MM.1S (cell line): Measurements from ENCODE around the gene ADRM1.

Source experiments
- DNase-seq: peaks from one replicate; pipeline ENCODE4 v3.0.0-alpha.2; 2015
- H2AFZ ChIP-seq: fragments of 300-600 bp; sonication (generic); 2 replicates; pipeline ENCODE4 v1.6.0; 2016; ENCODE audit warnings: antibody characterized with exemption, low read length
- H3F3A ChIP-seq: fragments of 300-600 bp; sonication (generic); 2 replicates; pipeline ENCODE4 v1.6.1; 2016; ENCODE audit warnings: mild to moderate bottlenecking, antibody characterized with exemption, low read length, moderate library complexity, mixed read lengths; ENCODE audit not compliant: insufficient read depth
- H3K27ac ChIP-seq: fragments of 300-600 bp; sonication (generic); 2 replicates; pipeline ENCODE4 v1.5.1; 2016; ENCODE audit warnings: mild to moderate bottlenecking, low read length
- H3K27me3 ChIP-seq: fragments of 300-600 bp; sonication (generic); replicated peaks from 2 replicates; pipeline ENCODE4 v1.6.0; 2016; ENCODE audit warnings: low read length; ENCODE audit not compliant: insufficient read depth
- H3K36me3 ChIP-seq: fragments of 300-600 bp; sonication (generic); replicated peaks from 2 replicates; pipeline ENCODE4 v1.6.1; 2016; ENCODE audit warnings: mild to moderate bottlenecking, low read length, mixed read lengths; ENCODE audit not compliant: insufficient read depth
- H3K4me1 ChIP-seq: fragments of 300-600 bp; sonication (generic); 2 replicates; pipeline ENCODE4 v1.6.1; 2016; ENCODE audit warnings: low read length, mixed read lengths
- H3K4me2 ChIP-seq: fragments of 300-600 bp; sonication (generic); 2 replicates; pipeline ENCODE4 v1.6.0; 2016; ENCODE audit warnings: low read depth, low read length
- H3K4me3 ChIP-seq: fragments of 300-600 bp; sonication (generic); 2 replicates; pipeline ENCODE4 v1.5.1; 2016; ENCODE audit warnings: low read length, mixed read lengths
- H3K79me2 ChIP-seq: fragments of 300-600 bp; sonication (generic); 2 replicates; pipeline ENCODE4 v1.6.1; 2016; ENCODE audit warnings: mixed run types, low read length, mixed read lengths
- H3K9ac ChIP-seq: fragments of 300-600 bp; sonication (generic); 2 replicates; pipeline ENCODE4 v1.6.1; 2016; ENCODE audit warnings: low read length, mixed read lengths
- H3K9me2 ChIP-seq: fragments of 300-600 bp; sonication (generic); replicated peaks from 2 replicates; pipeline ENCODE4 v1.6.1; 2016; ENCODE audit warnings: mild to moderate bottlenecking, low read length, mixed read lengths; ENCODE audit not compliant: insufficient read depth
- H3K9me3 ChIP-seq: fragments of 300-600 bp; sonication (generic); replicated peaks from 2 replicates; pipeline ENCODE4 v1.6.1; 2016; ENCODE audit warnings: mild to moderate bottlenecking, low read length, mixed read lengths; ENCODE audit not compliant: insufficient read depth
- H4K20me1 ChIP-seq: fragments of 300-600 bp; sonication (generic); 2 replicates; pipeline ENCODE4 v1.6.1; 2016; ENCODE audit warnings: mild to moderate bottlenecking, low read length, moderate library complexity, mixed read lengths; ENCODE audit not compliant: insufficient read depth
- EZH2 ChIP-seq: fragments of 300-600 bp; sonication (generic); optimal IDR thresholded peaks from 2 replicates; pipeline ENCODE3; 2017; ENCODE audit warnings: low read depth, mild to moderate bottlenecking, antibody characterized with exemption, low read length, mixed read lengths
- EZH2phosphoT487 ChIP-seq: fragments of 300-600 bp; sonication (generic); IDR thresholded peaks from 2 replicates; pipeline ENCODE4 v1.6.1; 2018; ENCODE audit warnings: antibody characterized with exemption, low read length
- TF ChIP-seq, protein P1 (sequence below): fragments of 300-600 bp; sonication (generic); IDR thresholded peaks from 2 replicates; pipeline ENCODE4 v1.5.1; 2016; ENCODE audit warnings: antibody characterized with exemption, low read length, mixed read lengths

The ADRM1 gene

DNA sequence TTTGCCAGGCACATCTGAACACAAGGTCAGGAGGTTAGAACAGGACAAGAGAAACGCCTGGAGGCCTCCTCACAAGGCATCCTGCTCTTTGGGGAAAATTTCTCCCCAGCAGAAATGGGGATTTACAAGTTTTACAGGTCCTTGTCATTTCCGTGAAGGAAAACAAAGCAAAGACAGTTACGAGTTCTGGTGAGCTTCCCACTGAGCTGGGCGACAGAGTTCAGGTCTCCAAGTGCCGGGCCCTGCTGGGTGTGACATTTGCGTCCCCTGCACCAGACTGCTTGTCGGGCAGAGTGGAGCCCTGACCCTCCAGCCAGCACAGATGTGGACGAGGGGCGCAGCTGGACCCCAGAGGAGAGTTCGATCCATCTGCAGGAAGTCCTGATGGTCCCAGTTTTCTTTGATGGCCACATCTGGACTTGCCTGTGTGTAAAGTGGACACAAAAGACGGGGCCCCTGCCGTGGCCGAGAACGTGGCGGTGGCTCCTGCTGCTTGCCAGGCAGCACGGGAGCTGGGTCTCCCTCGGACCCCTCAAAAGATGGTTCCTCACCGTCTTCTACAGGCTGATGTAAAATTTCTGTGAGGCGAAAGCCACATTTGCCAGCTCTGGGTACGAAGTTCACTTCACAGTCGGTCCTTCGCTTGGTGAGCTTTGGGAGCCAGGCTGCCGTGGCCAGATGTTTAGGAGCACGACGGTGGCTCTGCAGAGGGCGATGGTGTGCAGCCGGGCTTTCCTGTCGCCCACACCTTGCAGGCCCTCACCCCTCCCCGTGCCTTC is 5.2 kb upstream of the ADRM1 start:
- Histone ChIP-seq H3K27ac (no peak overlapping the region), H3K4me3 (no peak overlapping the region), H3F3A (0 out of 2 replicates have a peak, but pooled peaks cover 3% of the 10 kb centered on the region), H3K9ac (no peak overlapping the region), H3K27me3 (no peaks in the 10 kb centered on the region), H3K79me2 (no peaks in the 10 kb centered on the region), H3K9me3 (no peaks in the 10 kb centered on the region), H4K20me1 (no peaks in the 10 kb centered on the region), H3K4me1 (no peaks in the 10 kb centered on the region), H2AFZ (no peak overlapping the region), H3K36me3 (no peaks in the 10 kb centered on the region), H3K9me2 (no peaks in the 10 kb centered on the region), H3K4me2 (no peak overlapping the region)
- TF ChIP-seq EZH2 (no peak), EZH2phosphoT487 (no peak)
- TF ChIP-seq, protein P1, sequence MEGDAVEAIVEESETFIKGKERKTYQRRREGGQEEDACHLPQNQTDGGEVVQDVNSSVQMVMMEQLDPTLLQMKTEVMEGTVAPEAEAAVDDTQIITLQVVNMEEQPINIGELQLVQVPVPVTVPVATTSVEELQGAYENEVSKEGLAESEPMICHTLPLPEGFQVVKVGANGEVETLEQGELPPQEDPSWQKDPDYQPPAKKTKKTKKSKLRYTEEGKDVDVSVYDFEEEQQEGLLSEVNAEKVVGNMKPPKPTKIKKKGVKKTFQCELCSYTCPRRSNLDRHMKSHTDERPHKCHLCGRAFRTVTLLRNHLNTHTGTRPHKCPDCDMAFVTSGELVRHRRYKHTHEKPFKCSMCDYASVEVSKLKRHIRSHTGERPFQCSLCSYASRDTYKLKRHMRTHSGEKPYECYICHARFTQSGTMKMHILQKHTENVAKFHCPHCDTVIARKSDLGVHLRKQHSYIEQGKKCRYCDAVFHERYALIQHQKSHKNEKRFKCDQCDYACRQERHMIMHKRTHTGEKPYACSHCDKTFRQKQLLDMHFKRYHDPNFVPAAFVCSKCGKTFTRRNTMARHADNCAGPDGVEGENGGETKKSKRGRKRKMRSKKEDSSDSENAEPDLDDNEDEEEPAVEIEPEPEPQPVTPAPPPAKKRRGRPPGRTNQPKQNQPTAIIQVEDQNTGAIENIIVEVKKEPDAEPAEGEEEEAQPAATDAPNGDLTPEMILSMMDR = no peak
- DNase-seq = no peak

DNA sequence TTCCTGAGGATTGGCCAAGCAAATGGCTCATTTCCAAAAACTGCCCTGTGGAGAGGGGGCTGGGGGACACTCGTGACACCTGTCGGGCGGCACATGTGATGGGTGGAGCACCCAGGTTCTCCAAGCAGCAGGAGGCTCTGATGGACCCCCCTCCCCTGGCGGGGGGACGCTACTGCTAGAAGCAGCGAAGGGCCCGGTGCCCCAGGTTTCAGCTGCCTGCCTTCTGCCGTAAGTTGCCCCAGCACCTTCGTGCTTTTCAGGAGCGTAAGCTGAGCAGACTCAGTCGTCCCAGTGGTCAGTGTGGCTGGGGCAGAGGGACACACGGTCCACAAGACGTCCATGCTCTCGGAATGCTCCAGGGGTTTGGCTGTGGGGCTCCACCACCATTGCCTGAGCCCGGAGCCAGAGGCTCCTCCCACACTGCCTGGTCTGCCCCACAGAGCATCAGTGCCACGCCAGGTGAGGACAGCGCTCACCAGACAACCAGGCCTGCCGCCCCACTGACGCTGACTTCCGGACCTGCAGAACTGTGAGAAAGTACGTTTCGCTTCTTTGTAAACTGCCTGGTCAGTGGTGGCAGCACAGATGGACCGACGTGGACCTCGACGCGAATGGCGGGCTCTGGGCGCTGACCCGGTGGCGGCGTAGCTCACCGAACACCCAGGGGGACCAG is 4.1 kb upstream of the ADRM1 start:
- no peaks in the 10 kb centered on the region for H3K27me3 ChIP-seq
- H3K79me2 ChIP-seq = peaks cover 7% of the 10 kb centered on the region
- no peak overlapping the region for H3K9ac ChIP-seq
- no peak overlapping the region for H3K4me3 ChIP-seq
- no peaks in the 10 kb centered on the region for H3K4me1 ChIP-seq
- no peaks in the 10 kb centered on the region for H3K36me3 ChIP-seq
- no peak for DNase-seq
- no peak overlapping the region for H2AFZ ChIP-seq
- TF ChIP-seq, protein P1 = no peak
- TF ChIP-seq EZH2 (no peak), EZH2phosphoT487 (no peak)
- H3K9me2 ChIP-seq = no peaks in the 10 kb centered on the region
- H3F3A ChIP-seq = 0 out of 2 replicates have a peak, but pooled peaks cover 3% of the 10 kb centered on the region
- H3K4me2 ChIP-seq = no peak overlapping the region
- H4K20me1 ChIP-seq = peaks cover 4% of the 10 kb centered on the region; the same call in 1 of the 2 replicates
- H3K27ac ChIP-seq = no peak overlapping the region
- H3K9me3 ChIP-seq = no peaks in the 10 kb centered on the region

DNA sequence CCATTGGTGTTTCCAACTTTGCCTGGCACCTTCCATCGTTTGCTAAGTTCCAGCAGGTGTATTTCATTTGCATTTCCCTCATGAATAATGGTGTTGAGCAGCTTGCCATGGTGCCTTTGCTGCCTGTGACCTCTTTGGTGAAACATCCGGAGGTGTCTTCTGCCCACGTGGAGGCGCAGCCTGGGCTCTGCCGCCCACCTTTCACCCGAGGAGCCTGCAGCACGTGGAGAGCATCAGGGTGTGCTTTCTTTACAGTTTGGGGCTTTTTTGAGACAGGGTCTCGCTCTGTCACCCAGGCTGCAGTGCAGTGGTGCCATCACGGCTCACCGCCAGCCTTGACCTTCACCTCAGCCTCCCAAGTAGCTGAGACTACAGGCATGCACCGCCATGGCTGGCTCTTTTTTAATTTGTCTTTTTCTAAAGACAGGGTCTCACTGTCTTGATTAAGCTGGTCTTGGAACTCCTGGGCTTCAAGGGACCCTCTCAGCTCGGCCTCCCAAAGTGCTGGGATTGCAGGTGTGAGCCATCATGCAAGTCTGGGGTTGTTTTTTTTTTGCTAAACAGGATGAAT is 3.0 kb upstream of the ADRM1 start:
- H3K79me2 ChIP-seq = peaks cover 17% of the 10 kb centered on the region
- H3K27ac ChIP-seq = no peak overlapping the region
- 0 out of 2 replicates have a peak, but pooled peaks cover 3% of the 10 kb centered on the region for H3F3A ChIP-seq
- H3K36me3 ChIP-seq = no peaks in the 10 kb centered on the region
- peaks cover 3% of the 10 kb centered on the region for H3K4me1 ChIP-seq
- no peak overlapping the region for H2AFZ ChIP-seq
- no peak for DNase-seq
- no peaks in the 10 kb centered on the region for H3K27me3 ChIP-seq
- H3K9ac ChIP-seq = no peak overlapping the region
- peaks cover 14% of the 10 kb centered on the region; the same call in 1 of the 2 replicates for H4K20me1 ChIP-seq
- no peak overlapping the region for H3K4me3 ChIP-seq
- H3K4me2 ChIP-seq = no peak overlapping the region
- H3K9me2 ChIP-seq = no peaks in the 10 kb centered on the region
- no peaks in the 10 kb centered on the region for H3K9me3 ChIP-seq
- TF ChIP-seq EZH2phosphoT487 = no peak
- no peak for TF ChIP-seq EZH2
- TF ChIP-seq, protein P1 = no peak
